IMR-90 (cell line): ENCODE measurements around the gene HCN2. TPM values are rescaled to one million over a fixed set of nuclear protein-coding genes. Genes with fewer than 3 reads are reported as not detected.

ENCODE experiments used
- ATAC-seq: fragments of 200-7000 bp; cut with Tn5 transposase; 2 replicates; pipeline ENCODE4 v1.9.1; 2020; ENCODE audit warnings: low read depth, mild to moderate bottlenecking, moderate library complexity
- BruUV-seq: library from RNA; stranded (reverse); fragments of 400-500 nt; replicated peaks from 2 replicates; lab custom pipeline; 2021; lab: Mats Ljungman, UMichigan
- CTCF ChIA-PET: fragments of 300-600 bp; formaldehyde crosslinking; extraction: SDS; loops from one replicate; lab custom pipeline; 2021; ENCODE audit warnings: antibody characterized with exemption; lab: Yijun Ruan, JAX
- POLR2A ChIA-PET: fragments of 300-600 bp; sonication (Branson Sonifier 250); formaldehyde crosslinking; loops from one replicate; lab custom pipeline; 2022; ENCODE audit warnings: antibody characterized with exemption; ENCODE audit not compliant: unreplicated experiment; lab: Charles Lee
- DNase-seq: peaks from one replicate; pipeline ENCODE4 v3.0.0; 2013
- H2AFZ ChIP-seq: replicated peaks from 2 replicates; pipeline ENCODE3; 2013; ENCODE audit warnings: low read length, mild to moderate bottlenecking; ENCODE audit not compliant: poor library complexity
- H2AK5ac ChIP-seq: 2 replicates; pipeline ENCODE4 v1.6.1; 2013; ENCODE audit warnings: low read depth, low read length, inconsistent platforms
- H2AK9ac ChIP-seq: replicated peaks from 2 replicates; pipeline ENCODE3; 2013; ENCODE audit warnings: mild to moderate bottlenecking, low read depth, low read length, moderate library complexity; ENCODE audit not compliant: poor library complexity
- H2BK120ac ChIP-seq: 2 replicates; pipeline ENCODE4 v1.6.1; 2013; ENCODE audit warnings: low read depth, low read length, inconsistent platforms
- H2BK15ac ChIP-seq: 3 replicates; pipeline ENCODE4 v1.6.1; 2013; ENCODE audit warnings: low read depth, low read length, inconsistent platforms
- H2BK20ac ChIP-seq: 2 replicates; pipeline ENCODE4 v1.6.1; 2013; ENCODE audit warnings: low read depth, mild to moderate bottlenecking, inconsistent platforms, low read length, moderate library complexity
- H2BK5ac ChIP-seq: 2 replicates; pipeline ENCODE4 v1.6.1; 2013; ENCODE audit warnings: mild to moderate bottlenecking, low read depth, low read length, inconsistent platforms; ENCODE audit not compliant: poor library complexity, severe bottlenecking
- H3K14ac ChIP-seq: replicated peaks from 2 replicates; pipeline ENCODE4 v1.6.1; 2013; ENCODE audit warnings: low read depth, low read length, inconsistent platforms
- H3K18ac ChIP-seq: 2 replicates; pipeline ENCODE4 v1.6.1; 2013; ENCODE audit warnings: low read depth, low read length, control low read depth
- H3K23ac ChIP-seq: 2 replicates; pipeline ENCODE4 v1.6.1; 2013; ENCODE audit warnings: low read depth, low read length, inconsistent platforms
- H3K27ac ChIP-seq: 2 replicates; pipeline ENCODE4 v1.5.1; 2013; ENCODE audit warnings: mild to moderate bottlenecking, control low read depth, low read length; ENCODE audit not compliant: insufficient read depth
- H3K27me3 ChIP-seq: 2 replicates; pipeline ENCODE4 v1.6.1; 2013; ENCODE audit warnings: low read length; ENCODE audit not compliant: control insufficient read depth, insufficient read depth
- H3K36me3 ChIP-seq: 2 replicates; pipeline ENCODE4 v1.6.1; 2013; ENCODE audit warnings: low read length, mixed read lengths; ENCODE audit not compliant: control insufficient read depth, insufficient read depth
- H3K4ac ChIP-seq: 2 replicates; pipeline ENCODE4 v1.6.1; 2013; ENCODE audit warnings: low read depth, low read length, inconsistent platforms
- H3K4me1 ChIP-seq: 2 replicates; pipeline ENCODE4 v1.6.1; 2013; ENCODE audit warnings: low read length, mixed read lengths; ENCODE audit not compliant: control insufficient read depth, insufficient read depth
- H3K4me2 ChIP-seq: 2 replicates; pipeline ENCODE4 v1.6.1; 2013; ENCODE audit warnings: low read depth, mild to moderate bottlenecking, control low read depth, low read length, moderate library complexity
- H3K4me3 ChIP-seq: 2 replicates; pipeline ENCODE4 v1.5.1; 2013; ENCODE audit warnings: low read depth, mild to moderate bottlenecking, control low read depth, low read length, moderate library complexity; ENCODE audit not compliant: insufficient read depth
- H3K56ac ChIP-seq: 2 replicates; pipeline ENCODE4 v1.6.1; 2013; ENCODE audit warnings: low read length, inconsistent platforms; ENCODE audit not compliant: insufficient read depth; ENCODE audit errors: extremely low read depth
- H3K79me1 ChIP-seq, 2 experiments: 2 replicates each; pipeline ENCODE4 v1.6.1; 2013; ENCODE audit warnings: low read length in 2 of 2, inconsistent platforms in 1 of 2, low read depth in 1 of 2
- H3K9ac ChIP-seq: 2 replicates; pipeline ENCODE4 v1.6.1; 2013; ENCODE audit warnings: low read depth, low read length, control low read depth
- H3K9me1 ChIP-seq: 2 replicates; pipeline ENCODE4 v1.6.1; 2013; ENCODE audit warnings: low read length, inconsistent platforms; ENCODE audit not compliant: insufficient read depth
- H3K9me3 ChIP-seq: 2 replicates; pipeline ENCODE4 v1.6.1; 2013; ENCODE audit warnings: low read length; ENCODE audit not compliant: control insufficient read depth, insufficient read depth
- H4K20me1 ChIP-seq: 2 replicates; pipeline ENCODE4 v1.6.1; 2013; ENCODE audit warnings: low read length, inconsistent platforms; ENCODE audit not compliant: insufficient read depth
- H4K5ac ChIP-seq: 2 replicates; pipeline ENCODE4 v1.6.1; 2013; ENCODE audit warnings: mild to moderate bottlenecking, low read depth, low read length, control low read depth
- H4K8ac ChIP-seq, 2 experiments: 2 replicates each; pipeline ENCODE4 v1.6.1; 2013; ENCODE audit warnings: low read depth in 2 of 2, low read length in 2 of 2, control low read depth in 1 of 2, inconsistent platforms in 1 of 2
- H4K91ac ChIP-seq: 2 replicates; pipeline ENCODE4 v1.6.1; 2013; ENCODE audit warnings: low read depth, low read length, inconsistent platforms; ENCODE audit not compliant: insufficient read depth
- BHLHE40 ChIP-seq: fragments of 150-350 bp; IDR thresholded peaks from 2 replicates; pipeline ENCODE4 v1.6.1; 2016; ENCODE audit warnings: mild to moderate bottlenecking, low read depth, low read length
- CEBPB ChIP-seq: IDR thresholded peaks from 2 replicates; pipeline ENCODE4 v1.6.1; 2012; ENCODE audit warnings: low read depth, low read length, improper control_type of control experiment
- CHD1 ChIP-seq: IDR thresholded peaks from 2 replicates; pipeline ENCODE4 v1.6.1; 2012; ENCODE audit warnings: low read depth, low read length, improper control_type of control experiment
- FOS ChIP-seq: fragments of 150-350 bp; IDR thresholded peaks from 2 replicates; pipeline ENCODE4 v1.6.1; 2016; ENCODE audit warnings: low read depth, low read length
- MAFK ChIP-seq: IDR thresholded peaks from 2 replicates; pipeline ENCODE4 v1.6.1; 2012; ENCODE audit warnings: low read depth, low read length, improper control_type of control experiment
- MAZ ChIP-seq: IDR thresholded peaks from 2 replicates; pipeline ENCODE4 v1.6.1; 2012; ENCODE audit warnings: low read depth, mild to moderate bottlenecking, low read length, improper control_type of control experiment, moderate library complexity, borderline replicate concordance
- MXI1 ChIP-seq: IDR thresholded peaks from 2 replicates; pipeline ENCODE4 v1.6.1; 2012; ENCODE audit warnings: low read depth, mild to moderate bottlenecking, low read length, moderate library complexity, borderline replicate concordance
- NFE2L2 ChIP-seq: fragments of 150-350 bp; IDR thresholded peaks from 2 replicates; pipeline ENCODE4 v1.6.1; 2016; ENCODE audit warnings: low read depth, mild to moderate bottlenecking, low read length
- POLR2A ChIP-seq: IDR thresholded peaks from 2 replicates; pipeline ENCODE4 v1.6.1; 2012; ENCODE audit warnings: mild to moderate bottlenecking, low read depth, low read length
- RAD21 ChIP-seq: IDR thresholded peaks from 2 replicates; pipeline ENCODE4 v1.6.1; 2012; ENCODE audit warnings: low read length, improper control_type of control experiment
- RCOR1 ChIP-seq: IDR thresholded peaks from 2 replicates; pipeline ENCODE4 v1.6.1; 2012; ENCODE audit warnings: mild to moderate bottlenecking, low read length, improper control_type of control experiment; ENCODE audit not compliant: insufficient replicate concordance
- RFX5 ChIP-seq: IDR thresholded peaks from 2 replicates; pipeline ENCODE4 v1.8.0; 2012; ENCODE audit warnings: low read depth, mild to moderate bottlenecking, low read length, moderate library complexity
- SMC3 ChIP-seq: fragments of 150-350 bp; IDR thresholded peaks from 2 replicates; pipeline ENCODE4 v1.6.1; 2016; ENCODE audit warnings: low read depth, mild to moderate bottlenecking, antibody characterized with exemption, low read length, moderate library complexity
- WGBS, 2 experiments: methylation state at CpG; one replicate each; pipeline versions ENCODE4 v1.1.5 to v1.1.7; 2013; ENCODE audit warnings: missing lambda C conversion rate in 2 of 2; ENCODE audit not compliant: insufficient read length in 1 of 2; ENCODE audit errors: extremely low coverage in 2 of 2; 5-methylcytosine and 5-hydroxymethylcytosine counted together
- dilution Hi-C: fragments of 300-500 bp; cut with HindIII; formaldehyde crosslinking; loops from one replicate; pipeline ENCODE4 v1.14.3; 2018; ENCODE audit warnings: low sequenced_read_pairs; ENCODE audit not compliant: unreplicated experiment
- in situ Hi-C: fragments of 300-500 bp; cut with MboI; formaldehyde crosslinking; loops from 3 replicates; pipeline ENCODE4 v1.14.3; 2019; ENCODE audit warnings: low sequenced_read_pairs, inconsistent platforms, mixed read lengths
- intact Hi-C: fragments of 100-400 bp; cut with micrococcal nuclease; formaldehyde crosslinking; loops from 2 replicates; pipeline ENCODE4 v1.10.0; 2022
- polyA plus RNA-seq, 3 experiments: library from polyadenylated mRNA; depleted of rRNA; stranded (reverse); fragments of >200 nt; gene quantifications; 2 replicates each; pipeline ENCODE4 v1.2.3, GENCODE V29; 2012; ENCODE audit warnings: low replicate concordance in 1 of 3
- total RNA-seq: library from RNA; depleted of rRNA; stranded (reverse); fragments of >200 nt; gene quantifications from 2 replicates; pipeline ENCODE4 v1.2.3, GENCODE V29; 2012
- TF ChIP-seq, protein P1 (sequence below): conservative IDR thresholded peaks from 2 replicates; pipeline ENCODE4 v1.5.1; 2012; ENCODE audit warnings: mild to moderate bottlenecking, low read depth, low read length, improper control_type of control experiment
- TF ChIP-seq, protein P2 (sequence below): fragments of 150-350 bp; IDR thresholded peaks from 2 replicates; pipeline ENCODE4 v1.6.1; 2016; ENCODE audit warnings: low read depth, mild to moderate bottlenecking, low read length, moderate library complexity, borderline replicate concordance
- TF ChIP-seq, protein P3 (sequence below): fragments of 150-350 bp; IDR thresholded peaks from 2 replicates; pipeline ENCODE4 v1.6.1; 2017; ENCODE audit warnings: mild to moderate bottlenecking, antibody characterized with exemption, low read length, low read depth

Gene HCN2
- total and polyA plus RNA-seq, 2 of the 4 experiments (the other 2 are of a cell fraction), result 0.72 to 2.6 TPM

DNA sequence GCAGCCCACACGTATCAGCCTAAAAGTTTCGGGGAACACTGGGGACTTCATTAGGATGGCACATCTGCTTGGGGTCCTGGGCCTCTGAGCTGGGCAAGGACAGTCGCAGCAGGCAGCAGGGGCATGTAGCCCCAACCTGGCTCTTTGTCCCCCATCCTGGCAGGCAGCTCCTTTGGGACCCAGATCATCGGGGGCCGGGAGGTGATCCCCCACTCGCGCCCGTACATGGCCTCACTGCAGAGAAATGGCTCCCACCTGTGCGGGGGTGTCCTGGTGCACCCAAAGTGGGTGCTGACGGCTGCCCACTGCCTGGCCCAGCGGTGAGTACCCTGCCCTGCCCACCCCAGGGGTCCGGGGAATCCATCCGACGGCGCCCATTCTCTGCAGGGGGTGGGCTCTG is 42.6 kb upstream of the HCN2 start:
- no peak overlapping the region for H3K14ac ChIP-seq
- ATAC-seq (no peak), DNase-seq (no peak)
- no peak overlapping the region for H2AK9ac ChIP-seq
- ChIA-PET CTCF (no interaction called here), POLR2A (no interaction called here)
- H3K9me1 ChIP-seq, result peaks cover 8% of the 10 kb centered on the region
- no peak overlapping the region for H3K56ac ChIP-seq
- H4K5ac ChIP-seq, result no peak overlapping the region
- no peak overlapping the region for H3K9ac ChIP-seq
- H4K91ac ChIP-seq, result no peak overlapping the region
- no peak overlapping the region for H3K4ac ChIP-seq
- H3K4me3 ChIP-seq, result no peak overlapping the region
- no peak overlapping the region for H3K27ac ChIP-seq
- no peak overlapping the region for H2BK5ac ChIP-seq
- intact Hi-C loops, result no loop called here
- H3K36me3 ChIP-seq, result peaks cover 9% of the 10 kb centered on the region
- no peak overlapping the region for H4K8ac ChIP-seq
- no peak overlapping the region for H2BK15ac ChIP-seq
- 90% methylated on average over 5 of the region's 15 CpGs; no CpG with 5 or more reads in 1 of the 2 experiments for WGBS, 2 experiments
- no peak overlapping the region for H3K18ac ChIP-seq
- peaks cover 2% of the 10 kb centered on the region; the same call in 1 of the 2 replicates for H3K4me1 ChIP-seq
- H4K20me1 ChIP-seq, result peaks cover 7% of the 10 kb centered on the region; the same call in 1 of the 2 replicates
- H3K79me1 ChIP-seq, result no peaks in the 10 kb centered on the region; a peak in 1 of 4 replicates
- TF ChIP-seq, protein P1, sequence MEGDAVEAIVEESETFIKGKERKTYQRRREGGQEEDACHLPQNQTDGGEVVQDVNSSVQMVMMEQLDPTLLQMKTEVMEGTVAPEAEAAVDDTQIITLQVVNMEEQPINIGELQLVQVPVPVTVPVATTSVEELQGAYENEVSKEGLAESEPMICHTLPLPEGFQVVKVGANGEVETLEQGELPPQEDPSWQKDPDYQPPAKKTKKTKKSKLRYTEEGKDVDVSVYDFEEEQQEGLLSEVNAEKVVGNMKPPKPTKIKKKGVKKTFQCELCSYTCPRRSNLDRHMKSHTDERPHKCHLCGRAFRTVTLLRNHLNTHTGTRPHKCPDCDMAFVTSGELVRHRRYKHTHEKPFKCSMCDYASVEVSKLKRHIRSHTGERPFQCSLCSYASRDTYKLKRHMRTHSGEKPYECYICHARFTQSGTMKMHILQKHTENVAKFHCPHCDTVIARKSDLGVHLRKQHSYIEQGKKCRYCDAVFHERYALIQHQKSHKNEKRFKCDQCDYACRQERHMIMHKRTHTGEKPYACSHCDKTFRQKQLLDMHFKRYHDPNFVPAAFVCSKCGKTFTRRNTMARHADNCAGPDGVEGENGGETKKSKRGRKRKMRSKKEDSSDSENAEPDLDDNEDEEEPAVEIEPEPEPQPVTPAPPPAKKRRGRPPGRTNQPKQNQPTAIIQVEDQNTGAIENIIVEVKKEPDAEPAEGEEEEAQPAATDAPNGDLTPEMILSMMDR, result no peak
- TF ChIP-seq POLR2A (no peak), NFE2L2 (no peak), MAFK (no peak), CHD1 (no peak), FOS (no peak), RCOR1 (no peak), CEBPB (no peak), RAD21 (no peak), SMC3 (no peak), MXI1 (no peak), BHLHE40 (no peak), MAZ (no peak), RFX5 (no peak)
- TF ChIP-seq, protein P2, sequence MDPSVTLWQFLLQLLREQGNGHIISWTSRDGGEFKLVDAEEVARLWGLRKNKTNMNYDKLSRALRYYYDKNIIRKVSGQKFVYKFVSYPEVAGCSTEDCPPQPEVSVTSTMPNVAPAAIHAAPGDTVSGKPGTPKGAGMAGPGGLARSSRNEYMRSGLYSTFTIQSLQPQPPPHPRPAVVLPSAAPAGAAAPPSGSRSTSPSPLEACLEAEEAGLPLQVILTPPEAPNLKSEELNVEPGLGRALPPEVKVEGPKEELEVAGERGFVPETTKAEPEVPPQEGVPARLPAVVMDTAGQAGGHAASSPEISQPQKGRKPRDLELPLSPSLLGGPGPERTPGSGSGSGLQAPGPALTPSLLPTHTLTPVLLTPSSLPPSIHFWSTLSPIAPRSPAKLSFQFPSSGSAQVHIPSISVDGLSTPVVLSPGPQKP, result no peak
- TF ChIP-seq, protein P3, sequence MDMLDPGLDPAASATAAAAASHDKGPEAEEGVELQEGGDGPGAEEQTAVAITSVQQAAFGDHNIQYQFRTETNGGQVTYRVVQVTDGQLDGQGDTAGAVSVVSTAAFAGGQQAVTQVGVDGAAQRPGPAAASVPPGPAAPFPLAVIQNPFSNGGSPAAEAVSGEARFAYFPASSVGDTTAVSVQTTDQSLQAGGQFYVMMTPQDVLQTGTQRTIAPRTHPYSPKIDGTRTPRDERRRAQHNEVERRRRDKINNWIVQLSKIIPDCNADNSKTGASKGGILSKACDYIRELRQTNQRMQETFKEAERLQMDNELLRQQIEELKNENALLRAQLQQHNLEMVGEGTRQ, result no peak
- no peak overlapping the region for H2AFZ ChIP-seq
- in situ Hi-C loops, result no loop called here
- dilution Hi-C loops, result no loop called here
- no peaks in the 10 kb centered on the region for H3K27me3 ChIP-seq
- no peak overlapping the region for H2BK120ac ChIP-seq
- H2AK5ac ChIP-seq, result no peak overlapping the region
- H3K9me3 ChIP-seq, result no peaks in the 10 kb centered on the region
- no peak overlapping the region for H2BK20ac ChIP-seq
- H3K23ac ChIP-seq, result no peak overlapping the region
- no peak overlapping the region for H3K4me2 ChIP-seq
- no TSS peak for BruUV-seq
